ENCODE results near the gene ATXN7L3. TPM values are rescaled to one million over a fixed set of nuclear protein-coding genes. Genes with fewer than 3 reads are reported as not detected.
A peak's percentile ranks its signal among the peaks of the same experiment; 100 is the strongest.

The ATXN7L3 gene
- total RNA-seq, 3 donors from 2014 or later, result 86.8 to 96.4 (median 89.0) TPM

DNA sequence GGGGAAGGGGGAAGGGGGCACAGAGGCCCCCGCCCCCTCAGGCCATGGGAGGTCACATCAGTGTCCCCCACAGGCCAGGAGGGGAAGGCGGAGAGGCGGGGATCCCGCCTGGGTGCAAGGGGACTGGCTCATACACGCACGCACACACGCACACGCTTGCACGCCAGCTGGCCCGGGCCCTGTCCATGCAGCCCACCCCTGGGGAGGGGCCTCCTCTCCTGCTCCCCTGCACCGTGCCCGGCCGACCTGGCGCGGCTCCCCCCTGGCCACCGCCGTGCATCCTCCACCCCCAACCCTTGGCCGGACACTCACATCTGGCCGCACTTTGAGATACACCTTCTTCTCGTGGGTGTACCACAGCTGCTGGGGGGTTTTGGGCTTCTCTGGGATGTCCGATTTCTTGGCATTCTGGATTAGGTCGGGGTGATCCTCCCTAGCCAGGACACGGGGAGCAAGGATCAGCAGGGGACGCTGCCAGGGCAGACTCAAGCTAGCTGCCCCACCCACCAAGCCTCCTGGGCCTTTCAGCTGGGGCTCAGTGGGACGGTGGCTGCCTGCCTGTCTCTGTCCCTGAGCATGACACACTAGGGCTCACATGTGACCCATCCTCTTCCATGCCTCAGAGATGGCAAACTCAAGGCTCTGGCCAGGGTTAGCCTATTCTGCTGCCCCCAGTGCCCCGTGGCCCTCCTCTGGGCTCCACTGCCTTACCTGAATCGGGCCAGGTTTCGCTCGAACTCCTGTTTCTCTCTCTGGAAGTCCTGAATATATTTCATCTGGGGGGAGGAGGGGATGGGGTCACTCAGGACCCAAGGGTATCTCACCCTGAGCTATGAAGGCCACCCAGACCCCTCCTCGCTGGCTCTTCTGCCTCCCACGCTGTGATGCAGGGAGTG is 13.1 kb upstream of the ATXN7L3 start:
- intact Hi-C loops (cut with DNase I, micrococcal nuclease), result loop anchor here (5.0 to 10.0 kb wide), 2 partner anchors 105 to 122 kb away; no protein-coding TSS in a partner anchor
- Histone ChIP-seq H3K36me3 (ENCODE audit: low read depth) (no peaks in the 10 kb centered on the region), H3K4me3 (no peak overlapping the region)

DNA sequence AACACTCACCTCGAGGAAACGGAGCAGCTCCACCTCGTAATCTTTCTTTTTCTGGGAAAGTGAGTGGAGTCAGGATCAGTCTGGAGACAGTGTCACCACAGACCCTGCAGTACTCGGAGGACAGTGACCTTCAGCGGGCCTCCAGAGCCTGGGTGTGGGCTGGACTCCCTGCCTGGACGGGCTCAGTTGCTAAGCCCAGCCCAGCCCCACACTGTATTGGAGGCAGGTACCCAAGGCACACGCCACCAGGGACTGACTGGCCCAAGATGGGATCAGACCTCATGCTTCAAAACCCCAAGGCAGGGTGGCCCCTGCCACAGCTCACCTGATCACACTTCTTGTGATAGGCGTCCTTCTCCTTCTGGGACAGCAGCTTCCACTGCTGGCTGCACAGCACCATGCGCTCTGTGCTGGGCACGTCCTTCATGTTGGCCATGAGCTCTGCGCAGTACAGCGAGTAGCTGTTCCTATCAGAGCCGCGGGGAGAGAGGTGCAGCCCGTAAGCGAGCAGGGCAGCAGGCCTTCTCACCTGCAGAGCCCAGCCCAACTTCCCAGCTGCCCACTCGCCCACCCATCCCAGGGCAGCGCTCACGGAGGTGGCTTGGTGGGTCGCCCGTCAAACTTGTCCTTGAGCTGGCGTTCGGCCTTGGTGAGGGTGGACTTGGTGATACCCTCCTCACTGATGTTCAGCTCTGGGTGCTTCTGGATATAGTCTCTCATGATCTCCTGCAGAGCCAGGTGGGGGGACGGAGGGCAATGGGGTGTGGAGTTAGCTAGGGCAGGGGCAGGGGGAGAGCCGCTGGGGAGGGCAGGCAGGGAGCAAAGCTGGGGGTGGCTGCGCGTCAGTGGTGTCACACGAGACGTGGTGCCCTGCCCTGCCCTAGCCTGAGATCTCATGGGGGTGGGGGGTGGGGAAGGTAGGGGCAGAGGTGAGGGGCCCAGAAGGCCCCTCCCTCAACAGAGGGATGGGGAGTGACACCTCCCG is 11.9 kb upstream of the ATXN7L3 start:
- Histone ChIP-seq H3K36me3 (ENCODE audit: low read depth) (no peaks in the 10 kb centered on the region), H3K9me3 (no peaks in the 10 kb centered on the region), H3K4me3 (no peak overlapping the region), H3K4me1 (ENCODE audit: low read depth) (peaks cover 13% of the 10 kb centered on the region)
- DNase-seq (no peak), ATAC-seq (no peak)
- intact Hi-C loops (cut with DNase I, micrococcal nuclease), result loop anchor here (5.0 to 10.0 kb wide), 2 partner anchors 106 to 123 kb away; no protein-coding TSS in a partner anchor
- TF ChIP-seq, protein P1, sequence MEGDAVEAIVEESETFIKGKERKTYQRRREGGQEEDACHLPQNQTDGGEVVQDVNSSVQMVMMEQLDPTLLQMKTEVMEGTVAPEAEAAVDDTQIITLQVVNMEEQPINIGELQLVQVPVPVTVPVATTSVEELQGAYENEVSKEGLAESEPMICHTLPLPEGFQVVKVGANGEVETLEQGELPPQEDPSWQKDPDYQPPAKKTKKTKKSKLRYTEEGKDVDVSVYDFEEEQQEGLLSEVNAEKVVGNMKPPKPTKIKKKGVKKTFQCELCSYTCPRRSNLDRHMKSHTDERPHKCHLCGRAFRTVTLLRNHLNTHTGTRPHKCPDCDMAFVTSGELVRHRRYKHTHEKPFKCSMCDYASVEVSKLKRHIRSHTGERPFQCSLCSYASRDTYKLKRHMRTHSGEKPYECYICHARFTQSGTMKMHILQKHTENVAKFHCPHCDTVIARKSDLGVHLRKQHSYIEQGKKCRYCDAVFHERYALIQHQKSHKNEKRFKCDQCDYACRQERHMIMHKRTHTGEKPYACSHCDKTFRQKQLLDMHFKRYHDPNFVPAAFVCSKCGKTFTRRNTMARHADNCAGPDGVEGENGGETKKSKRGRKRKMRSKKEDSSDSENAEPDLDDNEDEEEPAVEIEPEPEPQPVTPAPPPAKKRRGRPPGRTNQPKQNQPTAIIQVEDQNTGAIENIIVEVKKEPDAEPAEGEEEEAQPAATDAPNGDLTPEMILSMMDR (IDR thresholded peaks at IDR 0.05), result no peak

More for the DNA sequence above, 13.1 kb upstream of the ATXN7L3 start:
- H3K4me1 ChIP-seq (ENCODE audit: low read depth), result peaks cover 19% of the 10 kb centered on the region
- H3K9me3 ChIP-seq, result no peaks in the 10 kb centered on the region
- ATAC-seq (no peak), DNase-seq (no peak)
- TF ChIP-seq, protein P1 (IDR thresholded peaks at IDR 0.05), result no peak

- intact Hi-C loops (cut with DNase I, micrococcal nuclease), result loop anchor here (5.0 to 10.0 kb wide), 2 partner anchors 107 to 124 kb away; no protein-coding TSS in a partner anchor
- H3K4me3 ChIP-seq, result no peak overlapping the region
- DNase-seq (peak; percentile 91 to 93 (median 92)), ATAC-seq (peak; percentile 97)
- no peaks in the 10 kb centered on the region for H3K36me3 ChIP-seq (ENCODE audit: low read depth)
- H3K4me1 ChIP-seq (ENCODE audit: low read depth), result peaks cover 13% of the 10 kb centered on the region
- TF ChIP-seq, protein P1 (IDR thresholded peaks at IDR 0.05), result peak; percentile 99
- H3K9me3 ChIP-seq, result no peaks in the 10 kb centered on the region
Measured at GRCh38 chr17:44210342-44211192, 10.9 kb upstream of the ATXN7L3 start.

GRCh38 chr17:44209786-44210341 is 10.2 kb upstream of the ATXN7L3 start:
- no peaks in the 10 kb centered on the region for H3K36me3 ChIP-seq (ENCODE audit: low read depth)
- intact Hi-C loops (cut with DNase I, micrococcal nuclease), result loop anchor here (5.0 to 10.0 kb wide), 2 partner anchors 107 to 125 kb away; no protein-coding TSS in a partner anchor
- ATAC-seq, result no peak

More at GRCh38 chr17:44209786-44210341, 10.2 kb upstream of the ATXN7L3 start:
- H3K4me3 ChIP-seq, result no peak overlapping the region
- TF ChIP-seq, protein P1 (IDR thresholded peaks at IDR 0.05), result no peak
- peaks cover 13% of the 10 kb centered on the region for H3K4me1 ChIP-seq (ENCODE audit: low read depth)
- no peak for DNase-seq
- H3K9me3 ChIP-seq, result no peaks in the 10 kb centered on the region

All from mucosa of descending colon (tissue), 3 donors.